ENCODE data around the gene HES1. TPM values are rescaled to one million over a fixed set of nuclear protein-coding genes. Genes with fewer than 3 reads are reported as not detected.

The HES1 gene
- total and polyA plus RNA-seq, 2 experiments from 2014 or later = 10.3 to 13.8 TPM

GRCh38 chr3:194136519-194137007, 615 bp downstream of the HES1 start:
- in situ Hi-C loops (cut with MboI) = no loop called here
- H3K79me2 ChIP-seq (ENCODE audit: insufficient read depth) = no peaks in the 10 kb centered on the region
- H3K4me3 ChIP-seq = peak overlapping the region; percentile 79
- H3K9ac ChIP-seq = peak overlapping the region; percentile 98
- 1 to 3% methylated on average over 13 to 17 of the region's 17 CpGs for WGBS, 2 experiments (ENCODE audit: low coverage in 1 of 2, low lambda C conversion rate in 2 of 2, missing lambda C conversion rate in 2 of 2)
- H2AFZ ChIP-seq = no peak overlapping the region
- H3K27me3 ChIP-seq (replicated peaks; ENCODE audit: insufficient read depth) = no peaks in the 10 kb centered on the region
- peak overlapping the region; percentile 93 for H3K27ac ChIP-seq
- H4K20me1 ChIP-seq (ENCODE audit: insufficient read depth) = no peaks in the 10 kb centered on the region
- H3K4me2 ChIP-seq (ENCODE audit: unreplicated experiment) = peak overlapping the region; percentile 82
- H3K36me3 ChIP-seq (ENCODE audit: low read depth) = no peaks in the 10 kb centered on the region
- peaks cover 36% of the 10 kb centered on the region for H3K4me1 ChIP-seq (ENCODE audit: insufficient read depth)
- no peak for DNase-seq
- peaks cover 39% of the 10 kb centered on the region for H3F3A ChIP-seq (ENCODE audit: insufficient read depth)
- H3K9me2 ChIP-seq (ENCODE audit: insufficient read depth) = no peaks in the 10 kb centered on the region
- TF ChIP-seq EZH2phosphoT487 (IDR thresholded peaks at IDR 0.05; ENCODE audit: insufficient read depth, low read depth) (0 out of 2 replicates have a peak, but pooled peaks have one; percentile 67), EZH2 (IDR thresholded peaks at IDR 0.05; ENCODE audit: insufficient read depth, poor library complexity, severe bottlenecking) (no peak)
- no peaks in the 10 kb centered on the region for H3K9me3 ChIP-seq (ENCODE audit: low read depth)

GRCh38 chr3:194137008-194137505, 1.1 kb downstream of the HES1 start:
- Histone ChIP-seq H2AFZ (no peak overlapping the region), H3K4me1 (ENCODE audit: insufficient read depth) (peaks cover 41% of the 10 kb centered on the region)
- in situ Hi-C loops (cut with MboI) = no loop called here

GRCh38 chr3:194137506-194138474, 1.8 kb downstream of the HES1 start:
- TF ChIP-seq EZH2 (IDR thresholded peaks at IDR 0.05; ENCODE audit: insufficient read depth, poor library complexity, severe bottlenecking) = no peak
- WGBS, 2 experiments (ENCODE audit: low coverage in 1 of 2, low lambda C conversion rate in 2 of 2, missing lambda C conversion rate in 2 of 2) = 6 to 9% methylated on average over 47 to 59 of the region's 69 CpGs
- no peaks in the 10 kb centered on the region for H3K36me3 ChIP-seq (ENCODE audit: low read depth)
- no peaks in the 10 kb centered on the region for H3K27me3 ChIP-seq (replicated peaks; ENCODE audit: insufficient read depth)
- no peak overlapping the region for H2AFZ ChIP-seq
- peak; percentile 79 for DNase-seq
- peak overlapping the region; percentile 93 for H3K27ac ChIP-seq
- H3K4me1 ChIP-seq (ENCODE audit: insufficient read depth) = peaks cover 48% of the 10 kb centered on the region
- in situ Hi-C loops (cut with MboI) = no loop called here
- H3K9me3 ChIP-seq (ENCODE audit: low read depth) = no peaks in the 10 kb centered on the region
- peak overlapping the region; percentile 82 for H3K4me2 ChIP-seq (ENCODE audit: unreplicated experiment)
- H3K9ac ChIP-seq = peak overlapping the region; percentile 98
- H3K4me3 ChIP-seq = peak overlapping the region; percentile 79
- H3K9me2 ChIP-seq (ENCODE audit: insufficient read depth) = no peaks in the 10 kb centered on the region
- peaks cover 50% of the 10 kb centered on the region for H3F3A ChIP-seq (ENCODE audit: insufficient read depth)
- no peaks in the 10 kb centered on the region for H3K79me2 ChIP-seq (ENCODE audit: insufficient read depth)
- no peaks in the 10 kb centered on the region for H4K20me1 ChIP-seq (ENCODE audit: insufficient read depth)

More at GRCh38 chr3:194137008-194137505, 1.1 kb downstream of the HES1 start:
- Histone ChIP-seq H3K9me2 (ENCODE audit: insufficient read depth) (no peaks in the 10 kb centered on the region), H3K9ac (peak overlapping the region; percentile 98), H3K27me3 (replicated peaks; ENCODE audit: insufficient read depth) (no peaks in the 10 kb centered on the region), H3K27ac (peak overlapping the region; percentile 93), H3K79me2 (ENCODE audit: insufficient read depth) (no peaks in the 10 kb centered on the region), H3F3A (ENCODE audit: insufficient read depth) (peaks cover 43% of the 10 kb centered on the region), H4K20me1 (ENCODE audit: insufficient read depth) (no peaks in the 10 kb centered on the region), H3K4me2 (ENCODE audit: unreplicated experiment) (peak overlapping the region; percentile 82), H3K4me3 (peak overlapping the region; percentile 79), H3K36me3 (ENCODE audit: low read depth) (no peaks in the 10 kb centered on the region), H3K9me3 (ENCODE audit: low read depth) (no peaks in the 10 kb centered on the region)
- WGBS, 2 experiments (ENCODE audit: low coverage in 1 of 2, low lambda C conversion rate in 2 of 2, missing lambda C conversion rate in 2 of 2) = 1% methylated on average over 34 of the region's 34 CpGs
- TF ChIP-seq EZH2 (IDR thresholded peaks at IDR 0.05; ENCODE audit: insufficient read depth, poor library complexity, severe bottlenecking) (no peak), EZH2phosphoT487 (IDR thresholded peaks at IDR 0.05; ENCODE audit: insufficient read depth, low read depth) (0 out of 2 replicates have a peak, but pooled peaks have one; percentile 21)
- DNase-seq = peak; percentile 89

GRCh38 chr3:194138732-194139070, 2.8 kb downstream of the HES1 start:
- peaks cover 42% of the 10 kb centered on the region for H3F3A ChIP-seq (ENCODE audit: insufficient read depth)
- H3K27me3 ChIP-seq (replicated peaks; ENCODE audit: insufficient read depth) = no peaks in the 10 kb centered on the region
- no peaks in the 10 kb centered on the region for H3K36me3 ChIP-seq (ENCODE audit: low read depth)
- 6 to 7% methylated on average over 4 of the region's 4 CpGs for WGBS, 2 experiments (ENCODE audit: low coverage in 1 of 2, low lambda C conversion rate in 2 of 2, missing lambda C conversion rate in 2 of 2)
- H3K9ac ChIP-seq = peak overlapping the region; percentile 98
- in situ Hi-C loops (cut with MboI) = no loop called here
- TF ChIP-seq EZH2 (IDR thresholded peaks at IDR 0.05; ENCODE audit: insufficient read depth, poor library complexity, severe bottlenecking) (no peak), EZH2phosphoT487 (IDR thresholded peaks at IDR 0.05; ENCODE audit: insufficient read depth, low read depth) (no peak)
- H3K4me2 ChIP-seq (ENCODE audit: unreplicated experiment) = peak overlapping the region; percentile 82
- peak overlapping the region; percentile 79 for H3K4me3 ChIP-seq
- peak overlapping the region; percentile 93 for H3K27ac ChIP-seq
- peak; percentile 58 for DNase-seq
- no peak overlapping the region for H2AFZ ChIP-seq
- peaks cover 43% of the 10 kb centered on the region for H3K4me1 ChIP-seq (ENCODE audit: insufficient read depth)
- no peaks in the 10 kb centered on the region for H3K79me2 ChIP-seq (ENCODE audit: insufficient read depth)
- no peaks in the 10 kb centered on the region for H3K9me2 ChIP-seq (ENCODE audit: insufficient read depth)
- no peaks in the 10 kb centered on the region for H3K9me3 ChIP-seq (ENCODE audit: low read depth)
- no peaks in the 10 kb centered on the region for H4K20me1 ChIP-seq (ENCODE audit: insufficient read depth)

Data from GM23248 (cell line).